Natural killer cell treated with Interleukin-12 subunit alpha and Interleukin-12 subunit beta and Interleukin-15 and Interleukin-18, amount 100 ng/mL, for 72 hours (primary cell): Measurements from ENCODE around the gene AEBP1. TPM values are rescaled to one million over a fixed set of nuclear protein-coding genes. Genes with fewer than 3 reads are reported as not detected.

ENCODE experiments used
- ATAC-seq, 2 donors: fragments of 150-1000 bp; cut with Tn5 transposase in 1 of 2; sonication (Bioruptor Pico), chemical (Tn5 transposase) in 1 of 2; 2 replicates each; pipeline ENCODE4 v1.10.0; 2021
- DNase-seq: peaks from one replicate; pipeline ENCODE4 v3.0.0; 2022; ENCODE audit warnings: low spot score
- H3K27ac Mint-ChIP-seq, 2 donors: 1 replicate in 1 of 2; 2 replicates in 1 of 2; pipeline ENCODE4 v1.8.0; 2022; ENCODE audit warnings: mixed read lengths in 2 of 2, mild to moderate bottlenecking in 1 of 2, moderate library complexity in 1 of 2
- H3K27me3 Mint-ChIP-seq, 2 donors: 1 replicate in 1 of 2; 2 replicates in 1 of 2; pipeline ENCODE4 v1.8.0; 2022; ENCODE audit warnings: mixed read lengths in 2 of 2
- H3K36me3 Mint-ChIP-seq: one replicate; pipeline ENCODE4 v1.8.0; 2022; ENCODE audit warnings: mixed read lengths
- H3K4me1 Mint-ChIP-seq, 2 donors: 1 replicate in 1 of 2; 2 replicates in 1 of 2; pipeline ENCODE4 v1.8.0; 2022; ENCODE audit warnings: low read depth in 2 of 2, mixed read lengths in 2 of 2, mild to moderate bottlenecking in 1 of 2
- H3K4me3 Mint-ChIP-seq: one replicate; pipeline ENCODE4 v1.8.0; 2022; ENCODE audit warnings: mixed read lengths
- H3K9me3 Mint-ChIP-seq: 2 replicates; pipeline ENCODE4 v1.8.0; 2022; ENCODE audit warnings: mixed read lengths
- total RNA-seq, 2 donors: library from RNA; stranded (reverse); gene quantifications; one replicate each; pipeline ENCODE4 v1.2.3, GENCODE V29; 2022

AEBP1 gene
- total RNA-seq, 2 donors from 2014 or later: 1.0 to 2.4 TPM

DNA sequence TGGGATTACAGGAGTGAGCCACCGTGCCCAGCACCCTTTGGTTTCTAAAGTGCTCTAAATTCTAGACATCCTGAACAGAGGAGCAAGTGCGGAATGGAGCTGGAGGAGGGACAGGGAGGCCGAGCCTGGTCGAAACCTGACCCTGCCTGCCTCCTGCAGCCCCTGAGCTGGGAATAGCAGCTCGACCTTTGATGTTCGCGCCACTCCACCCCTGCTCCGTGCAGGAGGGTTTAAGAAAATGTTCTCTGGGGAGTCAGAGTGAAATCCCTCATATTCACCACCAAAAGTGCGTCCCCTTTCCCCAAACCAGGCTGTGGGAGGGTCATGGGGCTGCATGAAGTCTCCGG lies 40.6 kb upstream of the AEBP1 start:
- peaks cover 11 to 15% of the 10 kb centered on the region in 2 donors for H3K4me1 Mint-ChIP-seq
- no peak overlapping the region for H3K4me3 Mint-ChIP-seq
- no peaks in the 10 kb centered on the region for H3K9me3 Mint-ChIP-seq
- no peak overlapping the region for H3K27ac Mint-ChIP-seq
- H3K36me3 Mint-ChIP-seq: no peaks in the 10 kb centered on the region
- H3K27me3 Mint-ChIP-seq: no peaks in the 10 kb centered on the region
- ATAC-seq: no peak
- DNase-seq: peak; percentile 53

DNA sequence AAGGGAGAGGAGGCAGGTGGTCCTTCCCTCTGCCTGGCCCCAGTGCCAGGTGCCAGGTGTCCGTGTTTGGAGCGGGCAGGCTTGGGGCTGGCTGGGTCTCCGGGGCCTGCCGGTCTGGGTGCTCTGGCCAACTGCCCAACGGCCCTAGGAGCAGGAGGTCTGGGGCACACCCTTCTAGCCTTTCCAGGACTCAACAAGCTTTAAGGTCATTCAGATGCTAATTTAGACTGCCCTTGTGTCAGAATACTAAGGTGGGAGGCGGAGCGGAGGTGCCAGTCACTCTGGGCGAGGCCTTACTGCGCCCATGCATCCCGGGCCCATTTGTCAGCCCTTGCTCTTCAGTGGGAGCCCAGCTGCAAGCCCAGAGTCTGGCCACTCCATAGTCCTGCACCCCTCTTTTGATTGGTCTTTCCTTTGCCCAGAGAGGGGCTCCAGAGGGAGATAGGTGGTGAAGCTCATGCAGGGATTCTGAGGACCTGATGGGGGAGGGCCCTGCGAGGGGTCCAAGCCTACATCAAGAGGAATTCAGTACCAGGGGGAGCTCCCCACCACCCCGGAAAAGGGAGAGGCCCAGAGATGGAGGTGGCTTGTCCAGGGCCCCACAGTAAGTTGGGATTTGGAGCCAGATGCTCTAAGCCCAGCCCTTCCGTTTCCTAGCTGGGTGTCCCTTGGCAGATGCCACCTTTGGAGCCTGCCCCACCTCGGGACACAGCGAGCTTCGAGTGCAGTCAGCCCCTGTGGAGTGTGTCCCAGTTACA lies 40.1 kb upstream of the AEBP1 start:
- no peak for ATAC-seq
- H3K27ac Mint-ChIP-seq: no peak overlapping the region
- no peaks in the 10 kb centered on the region for H3K9me3 Mint-ChIP-seq
- DNase-seq: peak; percentile 34
- no peak overlapping the region for H3K4me3 Mint-ChIP-seq
- no peaks in the 10 kb centered on the region for H3K27me3 Mint-ChIP-seq
- peaks cover 12 to 13% of the 10 kb centered on the region in 2 donors for H3K4me1 Mint-ChIP-seq
- H3K36me3 Mint-ChIP-seq: no peaks in the 10 kb centered on the region

DNA sequence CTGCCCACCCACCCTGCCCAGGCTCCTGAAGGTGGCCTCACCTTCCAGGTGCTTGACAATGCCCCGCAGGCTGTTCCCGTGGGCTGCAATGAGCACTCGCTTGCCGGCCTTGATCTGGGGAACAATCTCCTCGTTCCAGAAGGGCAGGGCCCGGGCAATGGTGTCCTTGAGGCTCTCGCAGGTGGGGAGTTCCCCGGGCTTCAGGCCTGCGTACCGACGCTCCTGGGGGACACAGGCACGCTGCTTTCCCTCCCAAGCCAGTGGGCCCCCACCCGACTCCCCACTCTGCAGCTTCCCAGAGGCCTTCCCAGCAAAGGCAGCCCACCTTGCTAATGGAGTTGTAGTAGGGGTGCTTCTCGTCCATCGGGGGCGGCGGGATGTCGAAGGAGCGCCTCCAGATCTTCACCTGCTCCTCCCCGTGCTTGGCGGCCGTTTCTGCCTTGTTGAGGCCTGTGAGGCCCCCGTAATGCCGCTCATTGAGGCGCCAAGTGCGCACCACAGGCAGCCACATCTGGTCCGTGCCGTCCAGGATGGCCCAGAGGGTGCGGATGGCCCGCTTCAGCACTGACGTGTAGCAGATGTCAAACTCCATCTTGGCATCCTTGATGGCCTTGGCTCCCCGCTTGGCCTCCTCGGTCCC lies 39.2 kb upstream of the AEBP1 start:
- ATAC-seq (no peak), DNase-seq (peak; percentile 58)
- Mint-ChIP-seq H3K27ac (no peak overlapping the region), H3K4me3 (no peak overlapping the region), H3K9me3 (no peaks in the 10 kb centered on the region), H3K36me3 (no peaks in the 10 kb centered on the region), H3K27me3 (no peaks in the 10 kb centered on the region), H3K4me1 (peaks cover 12 to 13% of the 10 kb centered on the region in 2 donors)

- H3K4me3 Mint-ChIP-seq: no peak within 1 kb of the TSS
- H3K36me3 Mint-ChIP-seq: no peaks in the 10 kb centered on the region
- peaks cover 12 to 13% of the 10 kb centered on the region in 2 donors for H3K4me1 Mint-ChIP-seq
- peak in 1 of 2 donors; percentile 45 for ATAC-seq
- H3K9me3 Mint-ChIP-seq: no peaks in the 10 kb centered on the region
- peak within 1 kb of the TSS in 1 of 2 donors; percentile 31 for H3K27ac Mint-ChIP-seq
- H3K27me3 Mint-ChIP-seq: no peaks in the 10 kb centered on the region
- DNase-seq: peak; percentile 57
Measured at GRCh38 chr7:44065431-44066110, 38.6 kb upstream of the AEBP1 start, which contains the start of gene PGAM2. Gene PGAM2, minus strand, starts transcription at chr7:44065567. Its CDS starts 38 bp downstream, at chr7:44065529.

GRCh38 chr7:44066111-44066460 lies 38.1 kb upstream of the AEBP1 start:
- Mint-ChIP-seq H3K36me3 (no peaks in the 10 kb centered on the region), H3K27me3 (no peaks in the 10 kb centered on the region), H3K9me3 (no peaks in the 10 kb centered on the region), H3K27ac (peak overlapping the region in 1 of 2 donors; percentile 31), H3K4me1 (peaks cover 12 to 13% of the 10 kb centered on the region in 2 donors), H3K4me3 (no peak overlapping the region)
- ATAC-seq (peak in 1 of 2 donors; percentile 15), DNase-seq (no peak)

- Mint-ChIP-seq H3K4me3 (no peak overlapping the region), H3K36me3 (no peaks in the 10 kb centered on the region), H3K27me3 (no peaks in the 10 kb centered on the region), H3K27ac (peak overlapping the region in 1 of 2 donors; percentile 27), H3K9me3 (no peaks in the 10 kb centered on the region), H3K4me1 (peaks cover 12 to 13% of the 10 kb centered on the region in 2 donors)
- peak; percentile 46 for DNase-seq
- peak in 1 of 2 donors; percentile 15 for ATAC-seq
Measured at GRCh38 chr7:44066494-44067063, 37.6 kb upstream of the AEBP1 start.

GRCh38 chr7:44067064-44067951 lies 36.8 kb upstream of the AEBP1 start:
- ATAC-seq (no peak), DNase-seq (peak; percentile 51)
- Mint-ChIP-seq H3K27ac (peak overlapping the region in 1 of 2 donors; percentile 27), H3K36me3 (no peaks in the 10 kb centered on the region), H3K27me3 (no peaks in the 10 kb centered on the region), H3K9me3 (no peaks in the 10 kb centered on the region), H3K4me3 (no peak overlapping the region), H3K4me1 (peaks cover 12 to 16% of the 10 kb centered on the region in 2 donors)

DNA sequence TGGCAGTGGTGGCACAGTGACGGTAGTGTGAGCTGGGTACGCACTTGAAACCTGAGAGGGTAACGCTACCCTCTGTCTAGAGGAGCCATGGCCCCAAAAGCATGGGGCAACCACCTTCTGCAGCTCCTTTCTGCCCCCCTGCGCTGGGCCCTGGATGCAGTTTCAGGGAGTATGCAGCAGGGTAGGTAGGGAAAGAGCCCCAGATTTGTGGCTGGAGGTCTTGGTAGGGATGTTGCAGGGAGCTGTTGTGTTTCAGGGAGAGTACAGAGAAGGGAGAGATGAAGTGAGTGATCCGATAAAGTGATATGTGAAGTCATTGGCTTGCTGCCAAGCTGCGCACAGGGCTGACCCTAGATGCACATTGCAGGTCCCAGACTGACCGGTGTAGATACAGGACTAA lies 36.1 kb upstream of the AEBP1 start:
- no peaks in the 10 kb centered on the region for H3K9me3 Mint-ChIP-seq
- DNase-seq (no peak), ATAC-seq (no peak)
- no peak overlapping the region for H3K4me3 Mint-ChIP-seq
- no peaks in the 10 kb centered on the region for H3K36me3 Mint-ChIP-seq
- H3K27me3 Mint-ChIP-seq: no peaks in the 10 kb centered on the region
- H3K27ac Mint-ChIP-seq: peak overlapping the region; percentile 27 to 73
- peaks cover 12 to 16% of the 10 kb centered on the region in 2 donors for H3K4me1 Mint-ChIP-seq

- Mint-ChIP-seq H3K4me3 (no peak overlapping the region), H3K27ac (peak overlapping the region; percentile 37 to 86), H3K27me3 (no peaks in the 10 kb centered on the region), H3K36me3 (no peaks in the 10 kb centered on the region), H3K4me1 (peaks cover 14 to 18% of the 10 kb centered on the region in 2 donors), H3K9me3 (no peaks in the 10 kb centered on the region)
- ATAC-seq (no peak), DNase-seq (no peak)
Measured at GRCh38 chr7:44071726-44072363, 32.3 kb upstream of the AEBP1 start.

DNA sequence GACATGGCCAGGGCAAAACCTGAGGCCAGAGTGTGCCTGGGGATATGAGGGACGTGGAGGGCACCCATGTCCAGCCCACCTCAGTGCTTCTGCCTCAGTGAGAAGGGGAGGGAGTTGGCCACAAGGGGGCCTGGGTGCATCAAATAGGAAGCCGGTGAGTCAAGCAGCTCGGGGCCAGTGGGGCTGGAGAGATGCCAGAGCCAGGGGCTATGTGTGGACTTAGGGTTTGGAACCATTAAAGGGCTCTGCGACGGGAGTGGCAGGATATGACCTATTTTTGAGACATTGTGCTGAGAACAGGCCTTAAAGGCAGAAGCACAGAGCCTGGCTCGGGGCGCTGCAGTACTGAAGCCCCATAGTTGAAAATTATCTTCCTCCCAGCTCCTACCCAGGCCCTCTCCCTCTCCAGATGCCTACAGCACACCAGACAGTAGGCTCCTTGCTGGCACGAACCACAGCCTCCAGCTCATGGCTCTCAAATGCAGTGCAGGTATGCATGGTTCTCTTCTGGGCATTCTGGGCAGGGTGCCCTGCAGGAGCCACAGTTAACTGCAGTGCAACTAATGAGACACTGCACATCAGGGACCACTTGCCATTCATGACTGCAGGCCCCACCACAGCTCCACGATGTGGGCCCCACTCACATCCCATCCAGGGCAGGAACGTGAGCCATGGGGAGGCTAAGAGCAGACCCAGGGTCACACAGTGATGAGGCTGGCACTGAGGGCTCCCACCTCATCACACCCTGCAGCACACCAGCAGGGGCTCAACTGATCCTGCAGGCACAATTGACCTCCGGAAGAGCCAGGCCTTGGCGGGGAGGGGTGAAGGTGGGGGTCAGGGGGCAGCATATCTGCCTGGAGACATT lies 31.5 kb upstream of the AEBP1 start:
- DNase-seq: no peak
- H3K9me3 Mint-ChIP-seq: no peaks in the 10 kb centered on the region

GRCh38 chr7:44073664-44074348 lies 30.3 kb upstream of the AEBP1 start:
- DNase-seq (peak; percentile 91), ATAC-seq (peak; percentile 97 to 99)
- Mint-ChIP-seq H3K9me3 (no peaks in the 10 kb centered on the region), H3K36me3 (peaks cover 7% of the 10 kb centered on the region), H3K4me1 (peaks cover 21 to 24% of the 10 kb centered on the region in 2 donors), H3K27ac (peak overlapping the region; percentile 84 to 86), H3K4me3 (peak overlapping the region; percentile 42), H3K27me3 (no peaks in the 10 kb centered on the region)

More for the DNA sequence above, 31.5 kb upstream of the AEBP1 start:
- no peaks in the 10 kb centered on the region for H3K27me3 Mint-ChIP-seq
- ATAC-seq: peak in 1 of 2 donors; percentile 46
- H3K4me1 Mint-ChIP-seq: peaks cover 18 to 19% of the 10 kb centered on the region in 2 donors
- peak overlapping the region; percentile 37 to 86 for H3K27ac Mint-ChIP-seq
- H3K36me3 Mint-ChIP-seq: peaks cover 2% of the 10 kb centered on the region
- H3K4me3 Mint-ChIP-seq: no peak overlapping the region
